GM19397 (cell line): Measurements from ENCODE around the gene DNAJB2.
"Not testable (repeated sequence)": the region's sequence is repeated elsewhere in the genome, so short reads cannot be mapped to it uniquely, and the experiment has no call there.

ENCODE experiments used
- ATAC-seq: cut with Tn5 transposase; IDR thresholded peaks from one replicate; pipeline ENCODE4 v1.9.1; 2021; ENCODE audit warnings: mild to moderate bottlenecking, moderate library complexity; ENCODE audit not compliant: unreplicated experiment

Gene DNAJB2

GRCh38 chr2:219284501-219285372, 5.6 kb downstream of the DNAJB2 start:
- ATAC-seq = no peak

- ATAC-seq = no peak
These were observed 6.2 kb downstream of the DNAJB2 start for GRCh38 chr2:219285373-219285735.

- ATAC-seq = no peak
These were observed 6.8 kb downstream of the DNAJB2 start for GRCh38 chr2:219285894-219286425.

GRCh38 chr2:219286436-219287115, 7.4 kb downstream of the DNAJB2 start:
- ATAC-seq = no peak

- not testable (repeated sequence) for ATAC-seq
These were observed 7.9 kb downstream of the DNAJB2 start for GRCh38 chr2:219287116-219287440.

GRCh38 chr2:219287580-219288265, 8.6 kb downstream of the DNAJB2 start:
- no peak for ATAC-seq

- no peak for ATAC-seq
These were observed 10.0 kb downstream of the DNAJB2 start for GRCh38 chr2:219289195-219289536.

- ATAC-seq = no peak
These were observed 10.6 kb downstream of the DNAJB2 start for GRCh38 chr2:219289537-219290361.

- ATAC-seq = no peak
These were observed 11.4 kb downstream of the DNAJB2 start for GRCh38 chr2:219290381-219291171.

- ATAC-seq = no peak
These were observed 12.2 kb downstream of the DNAJB2 start for GRCh38 chr2:219291394-219291793.

- ATAC-seq = no peak
These were observed 12.8 kb downstream of the DNAJB2 start for GRCh38 chr2:219291910-219292490.

GRCh38 chr2:219292616-219293015, 13.4 kb downstream of the DNAJB2 start:
- ATAC-seq = no peak

- no peak for ATAC-seq
These were observed 14.6 kb downstream of the DNAJB2 start for GRCh38 chr2:219293736-219294231.

- peak; percentile 90 for ATAC-seq
These were observed 15.5 kb downstream of the DNAJB2 start for GRCh38 chr2:219294356-219295351.

GRCh38 chr2:219296142-219296541, 17.0 kb downstream of the DNAJB2 start:
- no peak for ATAC-seq

- no peak for ATAC-seq
These were observed 17.6 kb downstream of the DNAJB2 start for GRCh38 chr2:219296631-219297391.

- no peak for ATAC-seq
These were observed 18.7 kb downstream of the DNAJB2 start for GRCh38 chr2:219297766-219298456.
